ENCODE results near the gene CEP70. TPM values are rescaled to one million over a fixed set of nuclear protein-coding genes. Genes with fewer than 3 reads are reported as not detected.

The CEP70 gene
- total RNA-seq, 1 donor from 2014 or later: 23.5 TPM

DNA sequence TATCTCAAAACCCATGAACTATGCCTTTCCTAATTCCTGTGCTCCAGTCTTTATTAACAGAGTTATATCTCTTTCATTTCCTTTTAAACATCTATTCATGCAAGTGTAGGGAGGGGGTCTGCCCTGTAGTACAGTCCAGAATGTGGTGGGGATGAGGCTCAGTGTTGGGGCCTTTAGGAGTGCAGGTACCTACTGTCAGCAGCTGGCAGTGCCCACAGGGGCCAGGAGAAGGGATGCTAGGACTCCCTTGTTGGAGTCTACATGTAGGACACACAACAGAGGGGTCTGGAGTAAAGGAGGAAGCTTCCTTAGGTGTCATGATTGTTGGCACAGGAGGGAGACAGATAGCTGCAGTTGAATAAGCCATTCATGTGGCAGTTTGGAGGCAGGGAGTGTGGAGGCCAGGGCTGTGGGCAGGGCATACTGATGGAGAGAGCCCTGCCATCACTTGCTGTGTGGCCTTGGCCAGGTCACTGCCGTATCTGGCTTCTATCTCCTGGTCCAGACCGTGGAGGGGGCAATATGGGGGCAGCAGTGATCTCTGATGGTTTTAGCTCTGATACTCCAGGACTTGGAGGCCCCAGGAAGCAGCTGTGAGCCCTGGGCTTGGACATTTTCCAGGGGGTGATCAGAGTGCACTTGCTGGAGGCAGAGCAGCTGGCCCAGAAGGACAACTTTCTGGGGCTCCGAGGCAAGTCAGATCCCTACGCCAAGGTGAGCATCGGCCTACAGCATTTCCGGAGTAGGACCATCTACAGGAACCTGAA is 130.2 kb downstream of the CEP70 start:
- H3K36me3 Mint-ChIP-seq (ENCODE audit: low read depth): no peaks in the 10 kb centered on the region
- TF ChIP-seq, protein P1, sequence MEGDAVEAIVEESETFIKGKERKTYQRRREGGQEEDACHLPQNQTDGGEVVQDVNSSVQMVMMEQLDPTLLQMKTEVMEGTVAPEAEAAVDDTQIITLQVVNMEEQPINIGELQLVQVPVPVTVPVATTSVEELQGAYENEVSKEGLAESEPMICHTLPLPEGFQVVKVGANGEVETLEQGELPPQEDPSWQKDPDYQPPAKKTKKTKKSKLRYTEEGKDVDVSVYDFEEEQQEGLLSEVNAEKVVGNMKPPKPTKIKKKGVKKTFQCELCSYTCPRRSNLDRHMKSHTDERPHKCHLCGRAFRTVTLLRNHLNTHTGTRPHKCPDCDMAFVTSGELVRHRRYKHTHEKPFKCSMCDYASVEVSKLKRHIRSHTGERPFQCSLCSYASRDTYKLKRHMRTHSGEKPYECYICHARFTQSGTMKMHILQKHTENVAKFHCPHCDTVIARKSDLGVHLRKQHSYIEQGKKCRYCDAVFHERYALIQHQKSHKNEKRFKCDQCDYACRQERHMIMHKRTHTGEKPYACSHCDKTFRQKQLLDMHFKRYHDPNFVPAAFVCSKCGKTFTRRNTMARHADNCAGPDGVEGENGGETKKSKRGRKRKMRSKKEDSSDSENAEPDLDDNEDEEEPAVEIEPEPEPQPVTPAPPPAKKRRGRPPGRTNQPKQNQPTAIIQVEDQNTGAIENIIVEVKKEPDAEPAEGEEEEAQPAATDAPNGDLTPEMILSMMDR (conservative IDR thresholded peaks at IDR 0.05): no peak
- no peak overlapping the region for H3K4me3 Mint-ChIP-seq
- no peaks in the 10 kb centered on the region for H3K4me1 Mint-ChIP-seq
- no peak overlapping the region for H3K27ac Mint-ChIP-seq (ENCODE audit: unreplicated experiment)
- H3K27me3 Mint-ChIP-seq (ENCODE audit: low read depth): peaks cover 2% of the 10 kb centered on the region
- DNase-seq (ENCODE audit: low read depth, low spot score): no peak
- H3K9me3 Mint-ChIP-seq: no peaks in the 10 kb centered on the region

DNA sequence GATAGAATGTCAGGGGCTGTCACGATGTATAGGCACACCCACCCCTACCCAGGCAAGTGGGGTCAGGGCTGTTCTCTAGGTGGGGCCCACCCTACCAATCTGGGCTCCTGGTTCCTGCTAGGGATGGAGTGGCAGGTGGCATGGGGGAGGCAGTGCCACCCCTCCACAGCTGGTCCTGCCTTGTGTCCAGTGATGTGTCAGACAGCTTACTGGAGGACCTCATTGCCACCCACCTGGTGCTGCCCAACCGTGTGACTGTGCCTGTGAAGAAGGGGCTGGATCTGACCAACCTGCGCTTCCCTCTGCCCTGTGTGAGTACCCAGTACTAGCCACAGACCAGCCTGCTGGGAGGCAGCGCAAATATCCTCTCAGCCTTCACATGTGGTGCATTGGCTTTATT is 132.2 kb downstream of the CEP70 start:
- peaks cover 2% of the 10 kb centered on the region for H3K27me3 Mint-ChIP-seq (ENCODE audit: low read depth)
- no peaks in the 10 kb centered on the region for H3K9me3 Mint-ChIP-seq
- TF ChIP-seq, protein P1 (conservative IDR thresholded peaks at IDR 0.05): no peak
- DNase-seq (ENCODE audit: low read depth, low spot score): no peak
- H3K36me3 Mint-ChIP-seq (ENCODE audit: low read depth): no peaks in the 10 kb centered on the region
- H3K27ac Mint-ChIP-seq (ENCODE audit: unreplicated experiment): no peak overlapping the region
- H3K4me1 Mint-ChIP-seq: peaks cover 4% of the 10 kb centered on the region
- H3K4me3 Mint-ChIP-seq: no peak overlapping the region

DNA sequence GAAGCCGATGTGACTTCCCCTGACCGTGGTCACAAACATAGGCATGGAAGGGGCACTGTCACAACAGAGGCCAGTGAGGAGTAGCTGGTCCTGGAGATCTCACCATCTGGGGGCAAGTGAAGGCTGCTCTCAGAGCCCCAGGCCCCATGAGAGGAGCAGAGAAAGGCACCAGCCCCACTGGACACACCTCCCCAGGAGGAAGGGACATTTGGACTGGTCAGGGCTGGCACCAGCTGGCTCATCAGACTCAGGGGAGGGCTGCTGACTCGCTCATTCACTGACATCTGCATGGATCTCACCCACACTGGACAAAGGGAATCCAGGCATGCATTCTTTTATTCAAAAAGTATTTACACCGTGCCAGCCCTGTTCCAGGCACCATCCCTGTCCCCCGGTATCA is 132.8 kb downstream of the CEP70 start:
- H3K27me3 Mint-ChIP-seq (ENCODE audit: low read depth): no peaks in the 10 kb centered on the region

DNA sequence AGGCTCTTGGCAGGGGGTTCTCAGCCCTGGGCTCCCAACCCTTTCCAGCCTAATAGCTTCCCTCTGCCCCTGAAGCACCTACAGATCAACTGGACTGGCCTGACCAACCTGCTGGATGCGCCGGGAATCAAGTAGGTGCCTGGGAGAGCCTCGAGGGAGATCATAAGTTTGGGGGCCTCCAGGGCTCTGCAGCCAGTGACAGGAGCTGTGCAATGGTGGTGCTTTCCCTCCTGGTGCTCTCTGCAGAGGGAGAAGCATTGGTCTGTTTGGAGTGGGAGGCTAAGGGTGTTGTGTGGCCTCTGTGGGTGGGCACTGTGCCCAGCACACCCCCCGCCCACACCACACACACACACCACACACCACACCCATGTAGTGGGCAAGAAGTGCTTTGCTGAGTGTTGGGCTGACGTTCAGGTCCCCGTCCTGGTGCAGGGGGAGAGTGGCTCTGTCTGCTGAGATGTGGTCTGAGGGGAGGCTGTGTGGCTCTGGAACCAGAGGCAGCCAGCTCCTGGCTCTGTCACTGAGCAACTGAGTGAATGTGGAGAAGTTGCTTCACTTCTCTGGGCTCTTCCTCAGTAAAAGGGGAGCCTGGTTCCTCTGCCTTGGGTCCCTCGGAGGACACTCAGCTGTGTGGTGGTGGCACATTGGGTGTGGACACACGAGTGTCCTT is 133.4 kb downstream of the CEP70 start:
- Mint-ChIP-seq H3K4me1 (peaks cover 4% of the 10 kb centered on the region), H3K9me3 (no peaks in the 10 kb centered on the region), H3K27me3 (ENCODE audit: low read depth) (no peaks in the 10 kb centered on the region), H3K36me3 (ENCODE audit: low read depth) (no peaks in the 10 kb centered on the region), H3K27ac (ENCODE audit: unreplicated experiment) (no peak overlapping the region), H3K4me3 (no peak overlapping the region)
- no peak for DNase-seq (ENCODE audit: low read depth, low spot score)
- TF ChIP-seq, protein P1 (conservative IDR thresholded peaks at IDR 0.05): no peak

More for the DNA sequence above, 132.8 kb downstream of the CEP70 start:
- no peak for DNase-seq (ENCODE audit: low read depth, low spot score)
- peaks cover 4% of the 10 kb centered on the region for H3K4me1 Mint-ChIP-seq
- H3K27ac Mint-ChIP-seq (ENCODE audit: unreplicated experiment): no peak overlapping the region
- TF ChIP-seq, protein P1 (conservative IDR thresholded peaks at IDR 0.05): no peak
- H3K4me3 Mint-ChIP-seq: no peak overlapping the region
- no peaks in the 10 kb centered on the region for H3K9me3 Mint-ChIP-seq
- no peaks in the 10 kb centered on the region for H3K36me3 Mint-ChIP-seq (ENCODE audit: low read depth)

DNA sequence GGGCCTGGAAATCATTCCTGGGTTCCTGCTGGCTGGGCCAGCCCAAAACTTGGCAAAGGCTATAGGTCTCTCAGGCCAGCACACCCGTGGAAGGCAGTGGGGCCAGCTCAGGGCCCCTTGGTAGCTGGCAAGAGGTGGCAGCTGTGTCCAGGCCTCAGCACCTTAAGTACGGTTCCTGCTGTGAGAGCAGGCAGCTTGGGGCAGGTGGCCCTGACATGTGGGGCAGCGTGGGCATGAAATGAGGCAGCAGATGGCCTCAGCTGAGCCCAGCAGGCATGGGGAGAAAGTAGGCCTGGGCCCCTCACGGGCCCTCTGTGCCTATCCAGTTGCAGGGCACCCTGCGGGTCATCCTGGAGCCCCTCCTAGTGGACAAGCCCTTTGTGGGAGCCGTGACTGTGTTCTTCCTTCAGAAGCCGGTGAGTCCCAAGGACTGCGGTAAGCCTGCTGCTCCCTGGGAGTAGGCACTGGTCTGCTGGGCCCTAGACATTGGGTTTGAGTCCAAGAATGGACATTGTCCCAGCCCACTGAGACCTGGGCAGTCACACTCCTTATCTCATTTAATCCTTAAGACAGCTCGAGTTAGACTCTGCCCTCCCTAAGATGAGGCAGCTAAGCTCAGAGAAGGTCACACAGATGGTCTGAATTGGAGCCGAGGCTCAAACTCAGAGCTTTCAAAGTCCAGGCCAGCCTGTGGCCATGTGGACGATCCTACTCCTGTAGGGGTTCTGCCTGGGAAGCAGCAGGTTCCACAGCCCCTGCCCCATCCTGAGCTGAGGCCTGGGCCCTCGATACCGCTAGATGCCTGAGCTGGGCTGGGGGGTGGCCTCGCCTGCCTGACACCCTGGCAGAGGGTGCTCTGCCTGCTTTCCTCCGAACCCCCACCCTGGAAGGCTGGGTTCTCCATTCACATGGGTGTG is 134.2 kb downstream of the CEP70 start:
- Mint-ChIP-seq H3K27ac (ENCODE audit: unreplicated experiment) (no peak overlapping the region), H3K9me3 (no peaks in the 10 kb centered on the region), H3K4me3 (no peak overlapping the region), H3K4me1 (peaks cover 4% of the 10 kb centered on the region), H3K36me3 (ENCODE audit: low read depth) (no peaks in the 10 kb centered on the region), H3K27me3 (ENCODE audit: low read depth) (no peaks in the 10 kb centered on the region)
- TF ChIP-seq, protein P1 (conservative IDR thresholded peaks at IDR 0.05): no peak
- DNase-seq (ENCODE audit: low read depth, low spot score): no peak
